A549 treated with dexamethasone at 1 μM for 4 hours (cell line): ENCODE results near the gene DTHD1. TPM values are rescaled to one million over a fixed set of nuclear protein-coding genes. Genes with fewer than 3 reads are reported as not detected.

Experiments
- total RNA-seq: library from RNA; stranded (reverse); fragments of 200-300 nt; extraction: Qiagen RNA extraction; gene quantifications from 5 replicates; pipeline ENCODE4 v1.2.3, GENCODE V29; 2022

Gene DTHD1
- total RNA-seq: not detected in 5 replicates

GRCh38 chr4:36281384-36282106 is at the start of gene DTHD1:
Gene DTHD1, plus strand, starts transcription at chr4:36281616. Its CDS starts 143 bp downstream, at chr4:36281759.

GRCh38 chr4:36244257-36245082 is 36.9 kb upstream of the DTHD1 start, which contains the start of gene ARAP2:
Gene ARAP2, minus strand, starts transcription at chr4:36244514. Its CDS starts 15,028 bp downstream, at chr4:36229486.

Other genes starting within 250 kb of the DTHD1 start
- 0.27 to 1.0 TPM (median 0.38 TPM) in 5 replicates for gene ARAP2, start 37.1 kb upstream of the DTHD1 start, total RNA-seq